ENCODE data around the gene PRUNE2. TPM values are rescaled to one million over a fixed set of nuclear protein-coding genes. Genes with fewer than 3 reads are reported as not detected.
A peak's percentile ranks its signal among the peaks of the same experiment; 100 is the strongest.

Gene PRUNE2
- total and polyA plus RNA-seq, 9 of the 15 experiments (the other 6 are each of a cell fraction or from before 2014, with no cell fraction given), result 0.05 to 0.45 (median 0.18) TPM; not detected in 1

GRCh38 chr9:76575761-76576160, 330.2 kb downstream of the PRUNE2 start (continued):
- TF ChIP-seq U2AF2 (optimal IDR thresholded peaks at IDR 0.05; ENCODE audit: low read depth, low read length) (no peak), FOXK1 (CRISPR knock-in tag; IDR thresholded peaks at IDR 0.05; ENCODE audit: borderline replicate concordance) (no peak), HMG20B (CRISPR knock-in tag; IDR thresholded peaks at IDR 0.05) (no peak), KLF16 (IDR thresholded peaks at IDR 0.05) (no peak), NFIC (IDR thresholded peaks at IDR 0.05) (no peak), SMC3 (conservative IDR thresholded peaks at IDR 0.05; ENCODE audit: insufficient read depth, low read depth, low read length) (no peak), MEF2D (tag; conservative IDR thresholded peaks at IDR 0.05; ENCODE audit: low read depth) (no peak)

GRCh38 chr9:76573905-76574760, 331.8 kb downstream of the PRUNE2 start:
- H3K9ac ChIP-seq (ENCODE audit: insufficient read depth in 1 of 2, low read depth in 2 of 2, low read length in 2 of 2), result no peak overlapping the region
- ATAC-seq, result no peak
- BruUV-seq (replicated peaks), result no TSS peak
- H3K27me3 ChIP-seq (ENCODE audit: control insufficient read depth in 2 of 2, insufficient read depth in 2 of 2, low read length in 2 of 2), result peaks cover 0 to 12% of the 10 kb centered on the region in 2 experiments; a peak in 2 of 5 replicates
- H4K20me1 ChIP-seq (replicated peaks; ENCODE audit: control insufficient read depth, insufficient read depth, low read length), result no peaks in the 10 kb centered on the region
- H2AFZ ChIP-seq (ENCODE audit: low read depth, low read length), result no peak overlapping the region
- H3K79me2 ChIP-seq (ENCODE audit: control insufficient read depth, insufficient read depth, low read length), result no peaks in the 10 kb centered on the region
- intact Hi-C loops (cut with micrococcal nuclease), result no loop called here
- peaks cover 0 to 4% of the 10 kb centered on the region in 2 experiments; a peak in 3 of 5 replicates for H3K4me1 ChIP-seq (replicated peaks in 1 of 2; ENCODE audit: control insufficient read depth in 2 of 2, insufficient read depth in 2 of 2, low read length in 2 of 2)
- H3K9me1 ChIP-seq (ENCODE audit: control insufficient read depth, insufficient read depth, low read length), result no peaks in the 10 kb centered on the region
- no peak for DNase-seq (ENCODE audit: extremely low read depth in 1 of 4, low spot score in 3 of 4)
- ChIA-PET POLR2A (interaction anchor here (1.1 kb wide), 1 partner anchor 10 kb away, joined by 3 read pairs; no protein-coding TSS in a partner anchor), CTCF (ENCODE audit: low intra/inter-chr PET ratio) (no interaction called here)
- H3K27ac ChIP-seq (ENCODE audit: extremely low read depth, low read depth, low read length), result no peak overlapping the region
- no peak overlapping the region for H3K4me2 ChIP-seq (ENCODE audit: insufficient read depth, low read length)
- in situ Hi-C loops (cut with MboI), result no loop called here
- H3K4me3 ChIP-seq, result no peak overlapping the region
- H3K36me3 ChIP-seq (ENCODE audit: control insufficient read depth, insufficient read depth, low read length), result no peaks in the 10 kb centered on the region
- 0% methylated on average over 9 of the region's 9 CpGs for WGBS (ENCODE audit: insufficient coverage, low coverage, missing lambda C conversion rate)
- H3K9me3 ChIP-seq (replicated peaks; ENCODE audit: control insufficient read depth, insufficient read depth, low read depth, low read length), result no peaks in the 10 kb centered on the region
- no peak for FAIRE-seq
- no peak for TF ChIP-seq ZFX (CRISPR knock-in tag; IDR thresholded peaks at IDR 0.05)
- no peak for TF ChIP-seq FOXA1 (IDR thresholded peaks at IDR 0.05; ENCODE audit: borderline replicate concordance)
- peak; percentile 53 for TF ChIP-seq MAFF (IDR thresholded peaks at IDR 0.05; ENCODE audit: low read length)
- peak; percentile 37; the same call in 1 of the 2 replicates for TF ChIP-seq NFE2 (IDR thresholded peaks at IDR 0.05; ENCODE audit: low read depth)
- no peak for TF ChIP-seq GTF2E2 (tag; IDR thresholded peaks at IDR 0.05)
- TF ChIP-seq, protein P1, sequence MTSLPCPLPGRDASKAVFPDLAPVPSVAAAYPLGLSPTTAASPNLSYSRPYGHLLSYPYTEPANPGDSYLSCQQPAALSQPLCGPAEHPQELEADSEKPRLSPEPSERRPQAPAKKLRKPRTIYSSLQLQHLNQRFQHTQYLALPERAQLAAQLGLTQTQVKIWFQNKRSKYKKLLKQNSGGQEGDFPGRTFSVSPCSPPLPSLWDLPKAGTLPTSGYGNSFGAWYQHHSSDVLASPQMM (CRISPR knock-in tag; IDR thresholded peaks at IDR 0.05), result no peak
- peak; percentile 21 for TF ChIP-seq MEIS2 (IDR thresholded peaks at IDR 0.05; ENCODE audit: partially characterized antibody)
- TF ChIP-seq ZNF316 (IDR thresholded peaks at IDR 0.05), result peak; percentile 64
- TF ChIP-seq, protein P2, sequence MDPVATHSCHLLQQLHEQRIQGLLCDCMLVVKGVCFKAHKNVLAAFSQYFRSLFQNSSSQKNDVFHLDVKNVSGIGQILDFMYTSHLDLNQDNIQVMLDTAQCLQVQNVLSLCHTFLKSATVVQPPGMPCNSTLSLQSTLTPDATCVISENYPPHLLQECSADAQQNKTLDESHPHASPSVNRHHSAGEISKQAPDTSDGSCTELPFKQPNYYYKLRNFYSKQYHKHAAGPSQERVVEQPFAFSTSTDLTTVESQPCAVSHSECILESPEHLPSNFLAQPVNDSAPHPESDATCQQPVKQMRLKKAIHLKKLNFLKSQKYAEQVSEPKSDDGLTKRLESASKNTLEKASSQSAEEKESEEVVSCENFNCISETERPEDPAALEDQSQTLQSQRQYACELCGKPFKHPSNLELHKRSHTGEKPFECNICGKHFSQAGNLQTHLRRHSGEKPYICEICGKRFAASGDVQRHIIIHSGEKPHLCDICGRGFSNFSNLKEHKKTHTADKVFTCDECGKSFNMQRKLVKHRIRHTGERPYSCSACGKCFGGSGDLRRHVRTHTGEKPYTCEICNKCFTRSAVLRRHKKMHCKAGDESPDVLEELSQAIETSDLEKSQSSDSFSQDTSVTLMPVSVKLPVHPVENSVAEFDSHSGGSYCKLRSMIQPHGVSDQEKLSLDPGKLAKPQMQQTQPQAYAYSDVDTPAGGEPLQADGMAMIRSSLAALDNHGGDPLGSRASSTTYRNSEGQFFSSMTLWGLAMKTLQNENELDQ (CRISPR knock-in tag; IDR thresholded peaks at IDR 0.05; ENCODE audit: borderline replicate concordance), result no peak

Data from K562 (cell line).